Heart right ventricle (tissue), 16 donors: ENCODE data around the gene SLC35F3. TPM values are rescaled to one million over a fixed set of nuclear protein-coding genes. Genes with fewer than 3 reads are reported as not detected.
"Not testable (repeated sequence)": the region's sequence is repeated elsewhere in the genome, so short reads cannot be mapped to it uniquely, and the experiment has no call there.

Experiments
- ATAC-seq, 8 donors: fragments of 200-7000 bp; cut with Tn5 transposase; one replicate each; pipeline ENCODE4 v1.9.1; 2020; ENCODE audit warnings: mild to moderate bottlenecking in 8 of 8, moderate library complexity in 8 of 8, moderate number of reproducible peaks in 1 of 8
- DNase-seq, 2 donors: peaks; one replicate each; pipeline ENCODE4 v3.0.0-alpha.2; 2020
- H3K27ac ChIP-seq, 10 donors: fragments of 200-600 bp; sonication (generic) in 2 of 10; one replicate each; pipeline versions ENCODE4 v1.5.0 to v1.8.0; 2020 to 2022; ENCODE audit warnings: mild to moderate bottlenecking in 3 of 10
- H3K27me3 ChIP-seq, 7 donors: fragments of 200-600 bp; one replicate each; pipeline ENCODE4 v1.8.0; 2021 to 2022; ENCODE audit warnings: mild to moderate bottlenecking in 2 of 7
- H3K36me3 ChIP-seq, 9 donors: fragments of 200-600 bp; sonication (generic) in 1 of 9; one replicate each; pipeline versions ENCODE4 v1.5.0 to v1.8.0; 2020 to 2022; ENCODE audit warnings: mild to moderate bottlenecking in 2 of 9
- H3K4me1 ChIP-seq, 9 donors: fragments of 200-600 bp; sonication (generic) in 1 of 9; one replicate each; pipeline versions ENCODE4 v1.5.0 to v1.8.0; 2020 to 2022; ENCODE audit warnings: mild to moderate bottlenecking in 4 of 9
- H3K4me3 ChIP-seq, 10 donors: fragments of 200-600 bp; sonication (generic) in 2 of 10; one replicate each; pipeline versions ENCODE4 v1.5.0 to v1.8.0; 2020 to 2022; ENCODE audit warnings: mild to moderate bottlenecking in 7 of 10, moderate library complexity in 2 of 10
- H3K9me3 ChIP-seq, 11 donors: fragments of 200-600 bp in 10 of 11; sonication (generic) in 2 of 11; one replicate each; pipeline versions ENCODE4 v1.5.0 to v1.8.0; 2013 to 2022; ENCODE audit warnings: mild to moderate bottlenecking in 2 of 11, control low read depth in 1 of 11, moderate library complexity in 1 of 11
- CTCF ChIP-seq, 9 donors: fragments of 200-600 bp; sonication (generic) in 2 of 9; IDR thresholded peaks; one replicate each; pipeline versions ENCODE4 v1.5.0 to v1.8.0; 2021 to 2022; ENCODE audit warnings: antibody characterized with exemption in 9 of 9, mild to moderate bottlenecking in 5 of 9, moderate library complexity in 1 of 9
- WGBS, 2 donors: extraction: QIAGEN DNeasy Blood & Tissue Kit; methylation state at CpG; one replicate each; pipeline ENCODE4 v1.1.7; 2013; ENCODE audit warnings: inconsistent platforms in 1 of 2; 5-methylcytosine and 5-hydroxymethylcytosine counted together
- intact Hi-C, 10 donors: fragments of 100-400 bp; cut with DNase I; formaldehyde crosslinking; loops; one replicate each; pipeline versions ENCODE4 v1.11.1 to v1.14.2; 2022
- polyA plus RNA-seq, 2 donors: library from polyadenylated mRNA; stranded (reverse); fragments of 200-250 nt; gene quantifications; one replicate each; pipeline ENCODE4 v1.2.3, GENCODE V29; 2013
- total RNA-seq, 10 donors: library from RNA; stranded (reverse); fragmentation: NEBNext Ultra II Directional in 3 of 10; extraction: Animal tissue kit (Norgen Biotek cat#: 25700) in 3 of 10; gene quantifications; one replicate each; pipeline versions ENCODE4 v1.2.1 to v1.2.4, GENCODE V29; 2021 to 2023
- donor health status: Arrhythmogenic right ventricular cardiomyopathy.
- donor health status: ischemic (EF 13 %, LVEDD 7.1; RV severe dilation, severe dysfunction).
- donor health status: healthy with polysubstance abuse.
- donor health status: DM: no; HTN: yes; CAD: no.
- donor health status: DM: no; HTN: no; CAD: no.
- donor health status: ischemic (EF 25% LVEDD 6.9; RV normal size, moderate dysfunction).
- donor health status: ischemic (EF 25% LVEDD 5.7; RV mildly dilated, moderate dysfunction).
- donor health status: healthy.
- donor health status: DM: yes; HTN: yes; CAD: no.
- donor health status: Ischemic cardiomyopathy.
- donor health status: ischemic (EF 35%, LVEDD 5.7; RV mildly dilated, moderate dysfunction).
- donor health status: nonischemic (EF 11% LVEDD 7.7; RV severe dilation, severe dysfunction).
- donor health status: DM: yes; HTN: yes; CAD: no.
- donor health status: PGD.
- donor health status: ischemic (EF 29% LVEDD 5.4; RV normal size, mild dysfunction).
- donor health status: nonischemic (EF 23%, LVEDD 6.1; RV moderate dilation, normal function).

The SLC35F3 gene
- total and polyA plus RNA-seq, 12 donors: 0.04 to 0.09 (median 0.09) TPM; not detected in 9

DNA sequence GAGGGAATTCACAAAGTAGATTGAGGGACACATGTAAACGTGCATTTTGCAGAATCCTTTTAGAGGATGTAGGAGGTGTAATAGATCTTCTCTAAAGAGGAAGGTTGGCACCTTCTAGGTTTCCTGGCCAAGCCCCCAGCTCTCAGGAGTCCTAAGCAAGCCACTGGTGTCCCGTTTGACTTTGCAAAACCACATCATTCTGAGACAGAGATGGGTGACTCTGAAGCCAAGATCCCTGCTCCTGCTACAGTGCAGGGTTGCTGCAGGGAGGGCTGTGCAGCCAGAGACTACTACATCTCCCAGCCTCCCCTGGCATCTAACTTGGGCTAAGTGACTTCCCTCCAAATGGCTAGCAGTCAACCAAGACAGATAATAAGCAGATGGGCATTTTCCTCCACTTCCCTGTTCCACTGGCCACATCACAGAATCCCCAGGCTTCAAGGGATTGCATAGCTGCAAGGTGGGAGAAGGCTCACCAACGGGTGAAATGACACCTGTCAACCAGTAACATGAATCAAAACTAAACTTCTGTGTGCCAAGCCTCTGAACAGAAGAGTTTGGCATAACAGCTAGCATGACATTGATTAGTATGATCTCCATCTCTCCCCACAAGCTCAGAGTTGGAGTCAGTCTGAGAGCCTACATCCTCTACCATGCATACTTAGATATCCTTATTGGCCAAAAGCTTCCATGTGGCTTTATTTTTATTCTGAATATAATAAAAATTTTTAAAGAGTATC lies 339.2 kb downstream of the SLC35F3 start:
- Histone ChIP-seq H3K27ac (no peak overlapping the region), H3K4me1 (peaks cover 0 to 11% (median 0%) of the 10 kb centered on the region in 9 donors), H3K4me3 (no peak overlapping the region), H3K9me3 (peaks cover 0 to 3% (median 0%) of the 10 kb centered on the region in 11 donors), H3K27me3 (peaks cover 0 to 10% (median 5%) of the 10 kb centered on the region in 7 donors), H3K36me3 (no peaks in the 10 kb centered on the region)
- TF ChIP-seq CTCF (IDR thresholded peaks at IDR 0.05): no peak
- 56 to 61% methylated on average over 3 of the region's 3 CpGs for WGBS, 2 donors
- DNase-seq: no peak
- no peak for ATAC-seq
- intact Hi-C loops: loop anchor here in 1 of 10 donors (10.0 kb wide), 1 partner anchor 829 kb away; no protein-coding TSS in a partner anchor

GRCh38 chr1:234244482-234244881 lies 340.0 kb downstream of the SLC35F3 start:
- H3K27me3 ChIP-seq: peaks cover 0 to 9% (median 5%) of the 10 kb centered on the region in 7 donors
- peaks cover 0 to 11% (median 0%) of the 10 kb centered on the region in 9 donors for H3K4me1 ChIP-seq
- DNase-seq (no peak), ATAC-seq (no peak)
- no peak for TF ChIP-seq CTCF (IDR thresholded peaks at IDR 0.05)
- intact Hi-C loops: loop anchor here in 1 of 10 donors (10.0 kb wide), 1 partner anchor 830 kb away; no protein-coding TSS in a partner anchor
- H3K9me3 ChIP-seq: peaks cover 0 to 3% (median 0%) of the 10 kb centered on the region in 11 donors
- H3K36me3 ChIP-seq: no peaks in the 10 kb centered on the region
- H3K27ac ChIP-seq: no peak overlapping the region
- no peak overlapping the region for H3K4me3 ChIP-seq

DNA sequence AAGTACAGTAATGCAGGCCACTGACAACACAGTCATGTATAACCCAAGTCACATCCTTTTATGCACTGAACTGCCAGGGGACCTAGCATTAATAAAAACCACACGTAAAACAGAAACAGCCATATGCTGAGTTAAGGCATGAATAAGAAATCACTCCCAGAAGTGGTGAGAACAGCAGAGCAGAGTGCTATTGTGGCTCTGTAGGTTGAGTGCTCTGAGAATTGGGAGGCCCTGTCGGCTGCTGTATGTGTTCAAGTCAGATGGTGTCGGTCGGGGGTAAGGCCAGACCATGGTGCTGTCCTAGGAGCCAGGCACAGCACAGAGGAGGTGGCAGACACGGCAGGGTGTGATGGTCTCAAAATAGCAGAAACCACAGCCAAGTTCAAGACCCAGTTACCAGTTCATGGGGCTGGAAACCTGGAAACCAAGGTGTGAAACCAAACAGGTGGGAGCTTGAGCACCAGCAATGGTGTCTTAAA lies 342.2 kb downstream of the SLC35F3 start:
- DNase-seq (no peak), ATAC-seq (no peak)
- peaks cover 0 to 2% (median 0%) of the 10 kb centered on the region in 11 donors for H3K9me3 ChIP-seq
- no peaks in the 10 kb centered on the region for H3K36me3 ChIP-seq
- H3K4me1 ChIP-seq: peaks cover 0 to 11% (median 0%) of the 10 kb centered on the region in 9 donors
- H3K4me3 ChIP-seq: no peak overlapping the region
- H3K27me3 ChIP-seq: peaks cover 0 to 6% (median 0%) of the 10 kb centered on the region in 7 donors
- H3K27ac ChIP-seq: no peak overlapping the region
- TF ChIP-seq CTCF (IDR thresholded peaks at IDR 0.05): no peak
- 79 to 84% methylated on average over 5 of the region's 5 CpGs for WGBS, 2 donors
- intact Hi-C loops: loop anchor here in 1 of 10 donors (10.0 kb wide), 1 partner anchor 832 kb away; no protein-coding TSS in a partner anchor

GRCh38 chr1:234247746-234248145 lies 343.3 kb downstream of the SLC35F3 start:
- not testable (repeated sequence) for H3K4me3 ChIP-seq, H3K36me3 ChIP-seq, H3K27me3 ChIP-seq, H3K27ac ChIP-seq, DNase-seq, H3K9me3 ChIP-seq, ATAC-seq
- 80 to 87% methylated on average over 4 of the region's 4 CpGs for WGBS, 2 donors
- peaks cover 0 to 11% (median 0%) of the 10 kb centered on the region in 9 donors for H3K4me1 ChIP-seq
- intact Hi-C loops: loop anchor here in 1 of 10 donors (10.0 kb wide), 1 partner anchor 833 kb away; no protein-coding TSS in a partner anchor

- WGBS, 2 donors: 68 to 91% methylated on average over 1 of the region's 1 CpG
- no peak for ATAC-seq
Observed at GRCh38 chr1:234250747-234251146, 346.3 kb downstream of the SLC35F3 start.

More at GRCh38 chr1:234250747-234251146, 346.3 kb downstream of the SLC35F3 start:
- no peaks in the 10 kb centered on the region for H3K9me3 ChIP-seq
- H3K4me3 ChIP-seq: no peak overlapping the region
- no peaks in the 10 kb centered on the region for H3K27me3 ChIP-seq
- no peak for TF ChIP-seq CTCF (IDR thresholded peaks at IDR 0.05)
- H3K27ac ChIP-seq: no peak overlapping the region
- intact Hi-C loops: no loop called here
- no peak for DNase-seq
- H3K4me1 ChIP-seq: no peaks in the 10 kb centered on the region
- H3K36me3 ChIP-seq: no peaks in the 10 kb centered on the region
